ENCODE measurements around the gene MPHOSPH9.

DNA sequence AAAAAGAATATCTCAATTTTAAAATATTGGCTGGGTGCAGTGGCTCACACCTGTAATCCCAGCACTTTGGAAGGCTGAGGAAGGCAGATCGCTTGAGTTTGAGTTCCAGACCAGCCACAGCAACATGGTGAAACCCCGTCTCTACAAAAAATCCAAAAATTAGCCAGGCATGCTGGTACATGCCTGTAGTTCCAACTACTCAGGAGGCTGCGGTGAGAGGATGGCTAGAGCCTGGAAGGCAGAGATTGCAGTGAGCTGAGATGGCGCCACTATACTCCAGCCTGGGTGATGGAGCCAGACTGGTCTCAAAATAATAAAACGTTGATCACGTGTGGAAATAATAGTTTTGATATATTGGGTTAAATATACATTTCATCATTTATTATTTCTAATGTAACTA is 6.0 kb upstream of the MPHOSPH9 start:
- no peak for TF ChIP-seq EZH2 (IDR thresholded peaks at IDR 0.05; ENCODE audit: borderline replicate concordance, low read depth, low read length, severe bottlenecking)
- no peak for TF ChIP-seq CTCF (IDR thresholded peaks at IDR 0.05; ENCODE audit: borderline replicate concordance, extremely low read depth, low read length, poor library complexity, severe bottlenecking)

Measured in DND-41 (cell line).